Measurements from ENCODE around the gene IL1F10.

- TF ChIP-seq, protein P1, sequence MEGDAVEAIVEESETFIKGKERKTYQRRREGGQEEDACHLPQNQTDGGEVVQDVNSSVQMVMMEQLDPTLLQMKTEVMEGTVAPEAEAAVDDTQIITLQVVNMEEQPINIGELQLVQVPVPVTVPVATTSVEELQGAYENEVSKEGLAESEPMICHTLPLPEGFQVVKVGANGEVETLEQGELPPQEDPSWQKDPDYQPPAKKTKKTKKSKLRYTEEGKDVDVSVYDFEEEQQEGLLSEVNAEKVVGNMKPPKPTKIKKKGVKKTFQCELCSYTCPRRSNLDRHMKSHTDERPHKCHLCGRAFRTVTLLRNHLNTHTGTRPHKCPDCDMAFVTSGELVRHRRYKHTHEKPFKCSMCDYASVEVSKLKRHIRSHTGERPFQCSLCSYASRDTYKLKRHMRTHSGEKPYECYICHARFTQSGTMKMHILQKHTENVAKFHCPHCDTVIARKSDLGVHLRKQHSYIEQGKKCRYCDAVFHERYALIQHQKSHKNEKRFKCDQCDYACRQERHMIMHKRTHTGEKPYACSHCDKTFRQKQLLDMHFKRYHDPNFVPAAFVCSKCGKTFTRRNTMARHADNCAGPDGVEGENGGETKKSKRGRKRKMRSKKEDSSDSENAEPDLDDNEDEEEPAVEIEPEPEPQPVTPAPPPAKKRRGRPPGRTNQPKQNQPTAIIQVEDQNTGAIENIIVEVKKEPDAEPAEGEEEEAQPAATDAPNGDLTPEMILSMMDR (optimal IDR thresholded peaks at IDR 0.05 in 1 of 3, IDR thresholded peaks at IDR 0.05 in 1 of 3, conservative IDR thresholded peaks at IDR 0.05 in 1 of 3; ENCODE audit: extremely low read depth in 1 of 3, insufficient read depth in 2 of 3, low read length in 3 of 3) = no peak
- TF ChIP-seq EZH2 (IDR thresholded peaks at IDR 0.05; ENCODE audit: low read length) = no peak
These were observed 25.3 kb downstream of the IL1F10 start for GRCh38 chr2:113092864-113093612.

Data from keratinocyte (primary cell).